HepG2 (cell line): Measurements from ENCODE around the gene NOS1AP. TPM values are rescaled to one million over a fixed set of nuclear protein-coding genes. Genes with fewer than 3 reads are reported as not detected.

ENCODE experiments used
- ATAC-seq: fragments of 200-7000 bp; cut with Tn5 transposase; 3 replicates; pipeline ENCODE4 v1.9.1; 2020; ENCODE audit warnings: mild to moderate bottlenecking, moderate library complexity
- BruUV-seq: library from RNA; stranded (reverse); fragments of 400-500 nt; replicated peaks from 2 replicates; lab custom pipeline; 2021; lab: Mats Ljungman, UMichigan
- CTCF ChIA-PET: fragments of 300-600 bp; formaldehyde crosslinking; extraction: SDS; loops from one replicate; lab custom pipeline; 2021; ENCODE audit warnings: low total read pairs, inconsistent platforms, low intra/inter-chr PET ratio; lab: Yijun Ruan, JAX
- POLR2A ChIA-PET: fragments of 350-600 bp; sonication (Branson Sonifier 250); formaldehyde crosslinking; loops from one replicate; lab custom pipeline; 2020; ENCODE audit warnings: antibody characterized with exemption, inconsistent platforms; lab: Yijun Ruan, JAX
- DNase-seq: peaks from one replicate; pipeline ENCODE4 v3.0.0-alpha.2; 2015; ENCODE audit warnings: low spot score
- FAIRE-seq: peaks from 3 replicates; lab custom pipeline; 2011; peaks lifted over from hg19 to GRCh38; lab: Jason Lieb, UNC
- H2AFZ ChIP-seq: one replicate; pipeline ENCODE4 v1.6.1; 2011; ENCODE audit warnings: low read length, inconsistent platforms
- H3K27ac ChIP-seq: fragments of 300-600 bp; 3 replicates; pipeline ENCODE4 v1.8.0; 2011; ENCODE audit warnings: mixed run types, mild to moderate bottlenecking, mixed read lengths, low read length, inconsistent platforms; ENCODE audit not compliant: insufficient read depth; ENCODE audit errors: extremely low read length
- H3K27me3 ChIP-seq, 2 experiments: fragments of 200-600 bp in 1 of 2; 2 replicates in 1 of 2; 3 replicates in 1 of 2; pipeline versions ENCODE4 v1.6.0 to v1.8.0; 2011; ENCODE audit warnings: low read length in 2 of 2, mild to moderate bottlenecking in 2 of 2, moderate library complexity in 2 of 2, inconsistent platforms in 1 of 2; ENCODE audit not compliant: insufficient read depth in 2 of 2, control insufficient read depth in 1 of 2
- H3K36me3 ChIP-seq, 2 experiments: fragments of 200-600 bp in 1 of 2; replicated peaks in 1 of 2; 2 replicates in 1 of 2; 3 replicates in 1 of 2; pipeline versions ENCODE4 v1.5.1 to v1.8.0; 2011; ENCODE audit warnings: low read length in 2 of 2, inconsistent platforms in 1 of 2; ENCODE audit not compliant: insufficient read depth in 2 of 2, control insufficient read depth in 1 of 2
- H3K4me1 ChIP-seq: 2 replicates; pipeline ENCODE4 v1.5.1; 2012; ENCODE audit warnings: low read length, inconsistent platforms; ENCODE audit not compliant: insufficient read depth
- H3K4me2 ChIP-seq: 2 replicates; pipeline ENCODE4 v1.6.0; 2011; ENCODE audit warnings: low read depth, low read length, inconsistent platforms
- H3K4me3 ChIP-seq, 3 experiments: fragments of 200-600 bp in 1 of 3; sonication (generic), shearing (Covaris generic) in 1 of 3; replicated peaks in 1 of 3; 2 replicates each; pipeline ENCODE4 v1.5.1; 2011 to 2016; ENCODE audit warnings: low read length in 3 of 3, inconsistent platforms in 2 of 3, low read depth in 2 of 3, mild to moderate bottlenecking in 2 of 3, control low read depth in 1 of 3, mixed read lengths in 1 of 3; ENCODE audit not compliant: insufficient read depth in 1 of 3
- H3K79me2 ChIP-seq: one replicate; pipeline ENCODE4 v1.6.1; 2011; ENCODE audit warnings: low read length, inconsistent platforms; ENCODE audit not compliant: insufficient read depth
- H3K9ac ChIP-seq: 2 replicates; pipeline ENCODE4 v1.6.0; 2011; ENCODE audit warnings: mild to moderate bottlenecking, low read depth, low read length, inconsistent platforms; ENCODE audit not compliant: insufficient read depth
- H3K9me3 ChIP-seq: 2 replicates; pipeline ENCODE4 v1.5.1; 2012; ENCODE audit warnings: mild to moderate bottlenecking, low read length
- H4K20me1 ChIP-seq: 2 replicates; pipeline ENCODE4 v1.6.0; 2011; ENCODE audit warnings: inconsistent platforms, mild to moderate bottlenecking, low read length, moderate library complexity; ENCODE audit not compliant: insufficient read depth
- HMG20A ChIP-seq: IDR thresholded peaks from 2 replicates; pipeline ENCODE4 v1.6.1; 2016; ENCODE audit warnings: borderline replicate concordance
- NAIF1 ChIP-seq: sonication (generic); formaldehyde crosslinking; IDR thresholded peaks from 2 replicates; pipeline ENCODE4 v1.5.0; 2020; ENCODE audit warnings: mild to moderate bottlenecking, missing genetic modification reagents, borderline replicate concordance
- ZNF253 ChIP-seq: sonication (generic); formaldehyde crosslinking; IDR thresholded peaks from 2 replicates; pipeline ENCODE4 v1.8.0; 2022; ENCODE audit warnings: mild to moderate bottlenecking, missing genetic modification reagents, borderline replicate concordance
- ZNF569 ChIP-seq: sonication (generic); formaldehyde crosslinking; IDR thresholded peaks from 2 replicates; pipeline ENCODE4 v1.5.0; 2020; ENCODE audit warnings: mild to moderate bottlenecking, missing genetic modification reagents, moderate library complexity, borderline replicate concordance
- WGBS: methylation state at CpG from one replicate; pipeline ENCODE4 v1.1.6; 2017; ENCODE audit warnings: low lambda C conversion rate; 5-methylcytosine and 5-hydroxymethylcytosine counted together
- in situ Hi-C: cut with HindIII; loops from 2 replicates; pipeline ENCODE4 v1.10.0; 2017; ENCODE audit warnings: low pct_unique_long_range_greater_than_20kb; ENCODE audit not compliant: extremely low pct_ligation_motif_present
- intact Hi-C: fragments of 100-400 bp; cut with micrococcal nuclease; formaldehyde crosslinking; loops from one replicate; pipeline ENCODE4 v1.10.0; 2022; ENCODE audit not compliant: unreplicated experiment
- polyA plus RNA-seq, 8 experiments: library from polyadenylated mRNA; depleted of rRNA in 3 of 8; stranded (reverse) in 7 of 8; unstranded in 1 of 8; fragments of >200 nt; fragmentation: Illumina TruSeq in 4 of 8; extraction: Trizol in 4 of 8; gene quantifications; 2 replicates each; pipeline versions ENCODE4 v1.2.1 to v1.2.3, GENCODE V29; 2011 to 2016; ENCODE audit warnings: low read depth in 4 of 8, missing spikeins in 1 of 8, mixed read lengths in 1 of 8; ENCODE audit not compliant: insufficient read depth in 1 of 8
- total RNA-seq, 5 experiments: library from RNA; depleted of rRNA; stranded (reverse); fragments of >200 nt; fragmentation: Illumina TruSeq; extraction: Trizol; gene quantifications; 2 replicates each; pipeline ENCODE4 v1.2.3, GENCODE V29; 2016; ENCODE audit warnings: low read depth in 1 of 5
- TF ChIP-seq, protein P1 (sequence below), 2 experiments: fragments of 450-650 bp in 1 of 2; sonication (generic) in 1 of 2; formaldehyde crosslinking; IDR thresholded peaks; 2 replicates each; pipeline versions ENCODE4 v1.5.0 to v1.8.0; 2020 to 2022; ENCODE audit warnings: mild to moderate bottlenecking in 1 of 2, missing genetic modification reagents in 1 of 2
- TF ChIP-seq, protein P2 (sequence below): sonication (generic); formaldehyde crosslinking; IDR thresholded peaks from 2 replicates; pipeline ENCODE4 v1.8.0; 2022; ENCODE audit warnings: missing genetic modification reagents, low read depth, mild to moderate bottlenecking, borderline replicate concordance
- TF ChIP-seq, protein P3 (sequence below), 2 experiments: sonication (generic) in 1 of 2; formaldehyde crosslinking in 1 of 2; IDR thresholded peaks; 2 replicates each; pipeline versions ENCODE4 v1.4.0 to v1.6.1; 2018 to 2020; ENCODE audit warnings: missing genetic modification reagents in 2 of 2, borderline replicate concordance in 1 of 2, low read depth in 1 of 2, mild to moderate bottlenecking in 1 of 2, missing biosample characterization in 1 of 2
- TF ChIP-seq, protein P4 (sequence below): sonication (generic); formaldehyde crosslinking; IDR thresholded peaks from 2 replicates; pipeline ENCODE4 v1.4.0; 2020; ENCODE audit warnings: missing genetic modification reagents

Gene NOS1AP
- total and polyA plus RNA-seq, 2 of the 13 experiments (the other 11 are each of a cell fraction or from before 2014, with no cell fraction given) = 2.0 to 3.3 TPM

DNA sequence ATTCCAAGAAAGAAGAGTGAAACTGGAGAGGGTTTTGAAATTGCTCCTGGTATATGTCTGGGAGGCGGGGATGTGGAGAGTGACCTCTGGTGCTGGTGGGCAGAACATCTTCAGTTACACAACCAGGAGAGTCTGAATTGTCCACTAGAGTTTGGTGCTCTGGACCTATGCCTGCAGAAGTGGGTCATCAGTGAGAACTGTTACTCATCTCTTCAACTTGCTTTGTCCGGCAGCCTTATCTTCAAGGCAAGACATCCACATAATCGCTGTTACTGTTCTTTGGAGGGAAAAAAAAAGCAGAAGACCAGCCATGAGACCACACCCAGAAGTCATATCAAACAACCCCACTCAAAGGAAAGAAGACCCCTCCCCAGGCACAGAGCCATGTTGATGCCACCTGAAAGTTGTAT is 327.6 kb downstream of the NOS1AP start (continued):
- TF ChIP-seq, protein P1, sequence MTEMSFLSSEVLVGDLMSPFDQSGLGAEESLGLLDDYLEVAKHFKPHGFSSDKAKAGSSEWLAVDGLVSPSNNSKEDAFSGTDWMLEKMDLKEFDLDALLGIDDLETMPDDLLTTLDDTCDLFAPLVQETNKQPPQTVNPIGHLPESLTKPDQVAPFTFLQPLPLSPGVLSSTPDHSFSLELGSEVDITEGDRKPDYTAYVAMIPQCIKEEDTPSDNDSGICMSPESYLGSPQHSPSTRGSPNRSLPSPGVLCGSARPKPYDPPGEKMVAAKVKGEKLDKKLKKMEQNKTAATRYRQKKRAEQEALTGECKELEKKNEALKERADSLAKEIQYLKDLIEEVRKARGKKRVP (CRISPR knock-in tag; IDR thresholded peaks at IDR 0.05) = no peak
- no peak for TF ChIP-seq ZNF569 (CRISPR knock-in tag)
- TF ChIP-seq, protein P2, sequence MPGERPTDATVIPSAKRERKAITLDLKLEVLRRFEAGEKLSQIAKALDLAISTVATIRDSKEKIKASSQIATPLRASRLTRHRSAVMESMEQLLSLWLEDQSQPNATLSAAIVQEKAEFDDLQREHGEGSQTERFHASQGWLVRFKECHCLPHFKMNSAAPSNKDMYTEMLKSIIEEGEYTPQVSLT = no peak

DNA sequence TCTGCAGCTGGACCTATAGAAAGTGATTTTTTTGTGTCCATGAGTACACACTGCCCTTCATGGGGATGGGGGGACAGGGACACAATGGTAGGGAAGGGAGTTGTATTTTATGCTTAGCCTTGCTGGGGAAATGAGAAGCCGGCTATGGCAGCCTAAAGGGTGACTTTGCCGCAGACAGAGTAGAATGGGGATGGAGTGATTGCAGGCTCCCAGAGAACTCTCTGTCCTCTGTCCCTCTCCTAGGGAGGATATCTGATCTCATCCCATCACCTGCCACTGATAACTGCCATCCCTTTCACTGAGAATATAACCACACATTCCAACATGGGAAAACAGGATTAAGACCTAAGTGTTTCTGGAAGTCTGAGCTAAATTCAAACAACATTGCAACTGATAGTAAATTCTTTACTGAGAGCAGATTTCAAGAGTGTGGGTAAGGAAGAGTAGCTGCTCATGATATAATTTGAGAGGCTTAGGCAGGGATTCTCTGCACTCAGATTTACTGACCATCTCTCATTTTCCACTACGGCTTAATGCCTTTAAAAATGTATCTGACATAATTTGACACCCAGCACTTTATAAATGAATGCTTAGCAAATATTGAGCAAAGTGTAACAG is 328.6 kb downstream of the NOS1AP start:
- ChIA-PET CTCF (interaction anchor here (0.7 kb wide), 1 partner anchor 339 kb away, joined by 3 read pairs; no protein-coding TSS in a partner anchor), POLR2A (no interaction called here)
- no peak for FAIRE-seq

More for the DNA sequence above, 328.6 kb downstream of the NOS1AP start:
- Histone ChIP-seq H2AFZ (no peak overlapping the region), H3K9ac (no peak overlapping the region), H3K27me3 (no peaks in the 10 kb centered on the region; a peak in 1 of 5 replicates), H3K4me1 (no peaks in the 10 kb centered on the region), H3K9me3 (no peaks in the 10 kb centered on the region), H3K27ac (no peak overlapping the region), H4K20me1 (no peaks in the 10 kb centered on the region), H3K4me2 (no peak overlapping the region), H3K4me3 (no peak overlapping the region), H3K36me3 (no peaks in the 10 kb centered on the region), H3K79me2 (no peaks in the 10 kb centered on the region)
- no peak for DNase-seq
- in situ Hi-C loops (no loop called here), intact Hi-C loops (loop anchor here (10.0 kb wide), 1 partner anchor 113 kb away; no protein-coding TSS in a partner anchor)
- BruUV-seq = no TSS peak
- WGBS = 0% methylated on average over 3 of the region's 3 CpGs
- no peak for ATAC-seq
- TF ChIP-seq HMG20A = no peak
- no peak for TF ChIP-seq NAIF1 (CRISPR knock-in tag)
- no peak for TF ChIP-seq ZNF253
- TF ChIP-seq, protein P3, sequence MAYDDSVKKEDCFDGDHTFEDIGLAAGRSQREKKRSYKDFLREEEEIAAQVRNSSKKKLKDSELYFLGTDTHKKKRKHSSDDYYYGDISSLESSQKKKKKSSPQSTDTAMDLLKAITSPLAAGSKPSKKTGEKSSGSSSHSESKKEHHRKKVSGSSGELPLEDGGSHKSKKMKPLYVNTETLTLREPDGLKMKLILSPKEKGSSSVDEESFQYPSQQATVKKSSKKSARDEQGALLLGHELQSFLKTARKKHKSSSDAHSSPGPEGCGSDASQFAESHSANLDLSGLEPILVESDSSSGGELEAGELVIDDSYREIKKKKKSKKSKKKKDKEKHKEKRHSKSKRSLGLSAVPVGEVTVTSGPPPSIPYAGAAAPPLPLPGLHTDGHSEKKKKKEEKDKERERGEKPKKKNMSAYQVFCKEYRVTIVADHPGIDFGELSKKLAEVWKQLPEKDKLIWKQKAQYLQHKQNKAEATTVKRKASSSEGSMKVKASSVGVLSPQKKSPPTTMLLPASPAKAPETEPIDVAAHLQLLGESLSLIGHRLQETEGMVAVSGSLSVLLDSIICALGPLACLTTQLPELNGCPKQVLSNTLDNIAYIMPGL (CRISPR knock-in tag; IDR thresholded peaks at IDR 0.05; ENCODE audit: borderline replicate concordance in 1 of 2, low read depth in 1 of 2) = no peak
- TF ChIP-seq, protein P4, sequence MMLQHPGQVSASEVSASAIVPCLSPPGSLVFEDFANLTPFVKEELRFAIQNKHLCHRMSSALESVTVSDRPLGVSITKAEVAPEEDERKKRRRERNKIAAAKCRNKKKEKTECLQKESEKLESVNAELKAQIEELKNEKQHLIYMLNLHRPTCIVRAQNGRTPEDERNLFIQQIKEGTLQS = no peak
